Fibroblast of the aortic adventitia (primary cell): ENCODE measurements around the gene ERFL. TPM values are rescaled to one million over a fixed set of nuclear protein-coding genes. Genes with fewer than 3 reads are reported as not detected.

Source experiments
- DNase-seq: peaks from one replicate; pipeline ENCODE4 v3.0.0-alpha.2; 2010; ENCODE audit warnings: low read depth
- H3K4me3 ChIP-seq: 2 replicates; pipeline ENCODE4 v1.5.1; 2011; ENCODE audit warnings: low read depth, mild to moderate bottlenecking, control low read depth, low read length, moderate library complexity
- CTCF ChIP-seq: IDR thresholded peaks from 2 replicates; pipeline ENCODE4 v1.5.1; 2011; ENCODE audit warnings: mild to moderate bottlenecking, low read length, control low read depth, inconsistent platforms; ENCODE audit not compliant: insufficient read depth
- total RNA-seq: library from RNA; depleted of rRNA; stranded (reverse); fragments of >200 nt; gene quantifications from 2 replicates; pipeline ENCODE4 v1.2.3, GENCODE V29; 2012; ENCODE audit warnings: low replicate concordance

Gene ERFL
- total RNA-seq, 1 donor, result not detected

DNA sequence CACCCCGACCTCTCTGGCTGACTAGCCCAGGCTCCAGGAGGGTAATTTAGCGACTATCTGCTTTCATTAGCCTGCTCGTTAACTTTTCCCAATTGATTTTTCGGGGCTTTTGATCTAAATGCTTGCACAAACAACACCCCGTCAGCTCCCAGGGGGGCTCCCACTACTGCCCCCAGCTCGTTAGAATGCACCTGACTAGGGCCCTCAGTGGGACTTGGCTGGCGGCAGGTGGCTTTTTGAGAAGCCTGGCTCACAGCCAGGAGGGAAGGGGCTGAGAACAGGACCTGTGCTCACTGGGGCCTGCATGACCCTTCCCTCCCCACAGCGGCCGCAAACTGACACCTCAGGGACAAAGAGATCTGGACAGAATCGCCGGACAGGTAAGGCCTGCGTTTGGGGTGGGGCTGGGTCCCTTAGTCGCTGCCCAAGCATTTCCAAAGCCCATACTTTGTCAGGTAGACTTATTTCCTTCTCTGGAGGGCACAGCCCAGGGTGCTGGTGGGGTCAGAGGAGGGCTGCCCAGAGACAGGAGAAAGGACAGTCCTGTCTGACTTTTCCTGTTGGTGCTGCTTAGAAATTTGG lies 58.8 kb downstream of the ERFL start:
- DNase-seq, result no peak
- no peak for TF ChIP-seq CTCF
- H3K4me3 ChIP-seq, result no peak overlapping the region

GRCh38 chr19:41868989-41869300 lies 59.3 kb downstream of the ERFL start:
- H3K4me3 ChIP-seq, result no peak overlapping the region
- no peak for DNase-seq
- no peak for TF ChIP-seq CTCF

GRCh38 chr19:41868120-41868988 lies 59.9 kb downstream of the ERFL start:
- no peak overlapping the region for H3K4me3 ChIP-seq
- TF ChIP-seq CTCF, result no peak
- DNase-seq, result no peak

GRCh38 chr19:41866284-41866683 lies 62.0 kb downstream of the ERFL start:
- no peak for TF ChIP-seq CTCF
- no peak overlapping the region for H3K4me3 ChIP-seq
- DNase-seq, result no peak

DNA sequence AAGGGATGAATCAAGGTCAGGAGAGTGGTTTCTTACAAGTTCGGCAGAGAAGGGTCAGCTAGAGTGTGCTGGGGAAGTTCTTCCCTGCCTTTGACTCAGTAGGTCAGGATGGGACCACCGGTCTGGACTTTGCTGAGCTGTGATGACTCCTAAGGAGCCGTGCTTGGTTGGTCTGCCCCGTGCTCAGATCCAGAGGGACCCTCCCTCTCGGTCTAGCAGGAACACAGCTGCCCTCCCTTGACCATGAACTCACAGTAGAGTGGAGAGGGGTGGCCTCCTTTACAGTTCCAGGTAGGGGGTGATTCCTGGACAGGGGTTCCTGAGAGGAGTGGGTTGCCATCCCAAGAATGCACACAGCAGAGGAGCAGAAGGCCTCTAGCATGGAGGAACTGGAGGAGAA lies 63.9 kb downstream of the ERFL start:
- TF ChIP-seq CTCF, result no peak
- no peak for DNase-seq
- H3K4me3 ChIP-seq, result no peak overlapping the region

DNA sequence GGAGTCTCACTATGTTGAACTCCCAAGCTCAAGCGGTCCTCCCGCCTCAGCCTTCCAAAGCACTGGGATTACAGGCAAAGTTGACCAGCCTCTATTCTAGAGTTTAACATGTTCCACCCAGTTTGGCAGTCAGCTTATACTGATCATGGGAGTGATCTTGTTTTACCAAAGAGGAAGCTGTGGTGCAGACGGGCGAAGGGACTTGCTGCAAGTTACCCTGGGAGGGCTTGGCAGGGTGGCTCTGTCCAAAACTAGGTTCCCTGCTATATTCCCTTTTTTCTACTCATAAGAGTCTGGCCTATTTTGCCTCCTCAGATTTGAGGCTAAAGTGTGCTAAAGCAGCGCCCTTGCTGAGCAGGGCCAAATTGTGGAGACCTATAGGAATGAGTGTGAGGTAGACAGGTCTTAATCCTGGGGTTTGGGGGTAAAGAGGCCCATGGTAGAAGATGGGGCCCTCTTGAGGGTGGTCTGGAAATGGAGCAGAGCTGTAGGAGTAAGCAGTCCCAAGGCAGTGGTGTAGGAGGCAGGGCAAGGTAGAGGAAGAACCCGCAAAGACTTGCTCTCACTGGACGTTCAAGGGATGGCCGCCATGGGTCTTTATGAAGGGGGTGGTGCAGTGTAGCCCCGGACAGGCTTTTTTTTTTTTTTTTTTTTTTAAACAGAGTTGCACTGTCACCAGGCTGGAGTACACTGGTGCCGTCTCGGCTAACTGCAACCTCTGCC lies 64.9 kb downstream of the ERFL start:
- no peak for DNase-seq
- TF ChIP-seq CTCF, result no peak
- no peak overlapping the region for H3K4me3 ChIP-seq
